ENCODE data around the gene RPL13. TPM values are rescaled to one million over a fixed set of nuclear protein-coding genes. Genes with fewer than 3 reads are reported as not detected.

RPL13 gene
- total RNA-seq, 4 donors from 2014 or later = 5,127 to 8,436 (median 6,104) TPM

DNA sequence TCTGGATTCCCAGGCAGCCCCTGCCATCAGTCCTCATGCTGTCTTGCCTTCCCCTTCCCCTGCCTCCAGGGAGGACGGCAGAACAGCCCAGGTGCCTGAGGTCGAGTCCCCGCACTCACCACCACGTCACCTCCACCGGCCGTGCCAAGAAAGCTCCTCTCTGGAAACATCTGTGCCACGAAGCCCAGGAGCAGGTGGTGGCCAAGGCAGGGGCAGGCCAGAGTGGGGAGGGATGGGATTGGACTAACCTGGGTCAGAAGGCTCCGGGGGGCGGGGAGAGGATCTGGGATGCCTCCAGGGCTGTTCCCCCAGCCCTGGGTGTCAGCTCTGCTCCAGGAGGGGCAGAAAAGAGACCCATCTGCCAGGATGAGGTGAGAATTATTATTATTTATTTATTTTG is 45.5 kb downstream of the RPL13 start:
- H3K36me3 ChIP-seq = no peaks in the 10 kb centered on the region
- WGBS, 2 donors = 81 to 93% methylated on average over 5 to 9 of the region's 9 CpGs
- DNase-seq = no peak
- H3K27me3 ChIP-seq = no peaks in the 10 kb centered on the region
- intact Hi-C loops (cut with DNase I) = no loop called here
- H3K4me3 ChIP-seq (replicated peaks in 1 of 3) = no peak overlapping the region
- peaks cover 0 to 9% of the 10 kb centered on the region in 2 donors for H3K4me1 ChIP-seq
- H3K27ac ChIP-seq = no peak overlapping the region
- H3K9me3 ChIP-seq = no peaks in the 10 kb centered on the region
- TF ChIP-seq POLR2A (IDR thresholded peaks at IDR 0.05) = no peak
- TF ChIP-seq, protein P1, sequence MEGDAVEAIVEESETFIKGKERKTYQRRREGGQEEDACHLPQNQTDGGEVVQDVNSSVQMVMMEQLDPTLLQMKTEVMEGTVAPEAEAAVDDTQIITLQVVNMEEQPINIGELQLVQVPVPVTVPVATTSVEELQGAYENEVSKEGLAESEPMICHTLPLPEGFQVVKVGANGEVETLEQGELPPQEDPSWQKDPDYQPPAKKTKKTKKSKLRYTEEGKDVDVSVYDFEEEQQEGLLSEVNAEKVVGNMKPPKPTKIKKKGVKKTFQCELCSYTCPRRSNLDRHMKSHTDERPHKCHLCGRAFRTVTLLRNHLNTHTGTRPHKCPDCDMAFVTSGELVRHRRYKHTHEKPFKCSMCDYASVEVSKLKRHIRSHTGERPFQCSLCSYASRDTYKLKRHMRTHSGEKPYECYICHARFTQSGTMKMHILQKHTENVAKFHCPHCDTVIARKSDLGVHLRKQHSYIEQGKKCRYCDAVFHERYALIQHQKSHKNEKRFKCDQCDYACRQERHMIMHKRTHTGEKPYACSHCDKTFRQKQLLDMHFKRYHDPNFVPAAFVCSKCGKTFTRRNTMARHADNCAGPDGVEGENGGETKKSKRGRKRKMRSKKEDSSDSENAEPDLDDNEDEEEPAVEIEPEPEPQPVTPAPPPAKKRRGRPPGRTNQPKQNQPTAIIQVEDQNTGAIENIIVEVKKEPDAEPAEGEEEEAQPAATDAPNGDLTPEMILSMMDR (IDR thresholded peaks at IDR 0.05) = no peak

DNA sequence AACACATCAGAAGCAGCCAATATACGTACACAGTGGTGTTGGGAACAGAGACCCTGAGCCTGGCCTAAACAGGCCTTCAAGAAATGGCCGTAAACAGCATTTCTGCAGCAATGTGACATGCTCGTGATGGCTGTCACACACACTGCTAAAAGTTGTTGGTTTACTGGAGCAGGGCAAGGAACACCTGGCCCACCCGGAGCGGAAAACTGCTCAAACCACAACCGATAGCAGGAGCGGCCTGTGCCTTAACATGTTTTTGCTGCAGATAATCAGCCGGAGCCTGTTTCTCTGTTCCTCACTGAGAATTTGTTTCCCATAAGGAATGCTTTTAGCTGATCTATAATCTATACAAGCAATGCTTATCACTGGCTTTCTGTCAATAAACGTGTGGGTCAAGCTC is 47.0 kb downstream of the RPL13 start:
- no peak overlapping the region for H3K27ac ChIP-seq
- H3K4me3 ChIP-seq (replicated peaks in 1 of 3) = no peak overlapping the region
- intact Hi-C loops (cut with DNase I) = no loop called here
- 86 to 89% methylated on average over 9 of the region's 9 CpGs for WGBS, 2 donors
- H3K27me3 ChIP-seq = no peaks in the 10 kb centered on the region
- no peak for TF ChIP-seq POLR2A (IDR thresholded peaks at IDR 0.05)
- TF ChIP-seq, protein P1 (IDR thresholded peaks at IDR 0.05) = no peak
- no peaks in the 10 kb centered on the region for H3K36me3 ChIP-seq
- H3K9me3 ChIP-seq = no peaks in the 10 kb centered on the region
- peaks cover 0 to 4% of the 10 kb centered on the region in 2 donors for H3K4me1 ChIP-seq
- no peak for DNase-seq

DNA sequence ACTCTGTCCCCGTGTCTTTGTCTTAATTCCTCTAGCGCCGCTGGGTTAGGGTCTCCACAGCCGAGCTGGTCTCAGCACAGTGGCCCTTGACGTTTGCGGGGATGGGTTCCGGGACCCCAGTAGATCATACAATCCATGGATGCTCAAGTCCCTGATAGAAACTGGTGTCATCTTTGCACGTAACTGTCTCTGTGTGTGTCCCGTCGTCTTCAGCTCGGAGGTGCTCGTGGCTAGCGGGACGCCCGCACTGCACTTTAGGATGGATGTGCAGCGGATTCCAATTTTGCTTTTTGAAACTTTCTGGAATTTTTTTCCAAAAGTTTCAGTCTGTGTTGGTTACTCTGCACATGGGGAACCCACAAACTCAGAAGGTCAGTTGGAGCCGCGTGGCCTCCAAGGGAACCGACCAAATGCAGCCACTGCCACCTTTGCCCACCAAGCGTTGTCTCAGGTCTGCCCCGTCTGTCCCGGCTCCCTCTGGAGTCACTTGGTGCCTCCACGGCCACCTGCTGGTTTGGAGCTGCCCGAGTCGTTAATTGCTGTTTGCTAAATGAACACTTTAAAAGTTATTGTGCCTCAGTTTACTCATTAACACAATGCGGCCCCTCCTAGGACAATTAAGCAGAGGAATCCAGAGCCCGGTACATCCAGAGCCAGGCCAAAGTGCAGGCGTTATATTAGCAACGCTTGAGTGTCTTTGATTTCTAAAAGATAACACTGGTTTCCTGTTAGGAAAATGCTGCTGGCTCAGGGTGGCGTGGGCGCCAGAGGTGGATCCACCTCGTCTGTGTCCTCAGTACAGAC is 47.7 kb downstream of the RPL13 start:
- WGBS, 2 donors = 82 to 83% methylated on average over 32 of the region's 32 CpGs
- no peak for DNase-seq
- H3K9me3 ChIP-seq = no peaks in the 10 kb centered on the region
- no peaks in the 10 kb centered on the region for H3K27me3 ChIP-seq
- no peaks in the 10 kb centered on the region for H3K36me3 ChIP-seq
- no peak for TF ChIP-seq POLR2A (IDR thresholded peaks at IDR 0.05)
- TF ChIP-seq, protein P1 (IDR thresholded peaks at IDR 0.05) = no peak
- H3K4me3 ChIP-seq (replicated peaks in 1 of 3) = no peak overlapping the region
- no peak overlapping the region for H3K27ac ChIP-seq
- H3K4me1 ChIP-seq = no peaks in the 10 kb centered on the region
- intact Hi-C loops (cut with DNase I) = no loop called here

DNA sequence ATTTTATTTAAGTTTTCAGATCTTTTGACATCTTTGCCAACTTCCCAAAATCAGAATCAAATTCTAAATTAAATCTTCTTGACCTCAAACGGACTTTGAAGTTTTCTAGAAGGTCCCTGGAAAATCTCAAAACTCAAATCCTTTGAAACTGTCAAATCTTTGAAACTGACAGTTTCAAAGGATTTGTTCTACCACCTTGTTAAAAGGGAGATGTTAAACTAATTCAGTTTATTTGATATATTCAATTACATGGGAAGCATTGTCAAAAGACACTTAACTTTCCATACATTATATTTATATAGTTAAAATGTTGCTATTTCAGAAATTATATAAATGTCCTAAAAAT is 49.6 kb downstream of the RPL13 start:
- H3K4me3 ChIP-seq (replicated peaks in 1 of 3) = no peak overlapping the region
- intact Hi-C loops (cut with DNase I) = no loop called here
- H3K36me3 ChIP-seq = no peaks in the 10 kb centered on the region
- H3K27ac ChIP-seq = no peak overlapping the region
- H3K9me3 ChIP-seq = no peaks in the 10 kb centered on the region
- TF ChIP-seq, protein P1 (IDR thresholded peaks at IDR 0.05) = no peak
- TF ChIP-seq POLR2A (IDR thresholded peaks at IDR 0.05) = no peak
- WGBS, 2 donors = 77 to 80% methylated on average over 1 of the region's 1 CpG
- no peaks in the 10 kb centered on the region for H3K27me3 ChIP-seq
- no peaks in the 10 kb centered on the region for H3K4me1 ChIP-seq
- DNase-seq = no peak

DNA sequence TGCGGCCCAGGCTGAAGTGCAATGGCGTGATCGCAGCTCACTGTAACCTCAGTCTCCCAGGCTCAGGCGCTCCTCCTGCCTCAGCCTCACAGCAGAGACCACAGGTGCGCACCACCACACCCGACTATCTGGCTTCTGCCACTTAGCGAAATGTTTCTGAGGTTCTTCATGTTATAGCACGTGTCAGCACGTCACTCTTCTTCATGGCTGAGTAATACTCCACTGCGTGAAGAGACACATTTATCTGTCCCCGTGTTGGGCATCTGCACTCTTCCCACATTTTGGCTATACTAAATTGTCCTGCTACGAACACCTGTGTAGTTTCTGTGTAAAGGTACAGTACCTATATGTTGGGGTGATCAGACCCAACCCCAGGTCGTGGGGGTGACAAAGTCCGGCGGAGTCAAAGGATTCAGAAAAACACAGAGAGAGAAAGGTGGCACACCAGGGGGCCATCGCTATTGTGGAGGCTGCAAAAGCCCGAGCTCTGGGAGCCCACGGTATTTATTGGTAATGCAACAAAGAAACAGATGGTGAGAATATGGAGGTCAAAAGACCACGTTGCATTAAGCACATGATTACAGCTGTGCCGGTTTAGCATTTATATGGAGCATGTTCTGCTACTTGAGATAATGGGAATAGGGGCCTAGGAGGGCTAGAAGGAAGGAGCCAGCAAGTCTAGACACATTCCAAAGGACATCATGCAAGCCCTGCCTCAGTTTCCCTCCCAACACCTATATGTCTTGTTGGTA is 52.1 kb downstream of the RPL13 start:
- intact Hi-C loops (cut with DNase I) = no loop called here
- TF ChIP-seq, protein P1 (IDR thresholded peaks at IDR 0.05) = no peak
- no peak for TF ChIP-seq POLR2A (IDR thresholded peaks at IDR 0.05)
- Histone ChIP-seq H3K9me3 (no peaks in the 10 kb centered on the region), H3K4me3 (replicated peaks in 1 of 3) (no peak overlapping the region), H3K4me1 (no peaks in the 10 kb centered on the region), H3K27ac (no peak overlapping the region), H3K36me3 (no peaks in the 10 kb centered on the region), H3K27me3 (no peaks in the 10 kb centered on the region)
- no peak for DNase-seq
- 88 to 90% methylated on average over 20 of the region's 20 CpGs for WGBS, 2 donors

Measured in thyroid gland (tissue), 4 donors.